ENCODE data around the gene POLR2A.

Gene POLR2A

GRCh38 chr17:7484067-7484918 is at the start of gene POLR2A:
Gene POLR2A (plus strand): TSS chr17:7484366.
- DNase-seq: peak; percentile 95

DNA sequence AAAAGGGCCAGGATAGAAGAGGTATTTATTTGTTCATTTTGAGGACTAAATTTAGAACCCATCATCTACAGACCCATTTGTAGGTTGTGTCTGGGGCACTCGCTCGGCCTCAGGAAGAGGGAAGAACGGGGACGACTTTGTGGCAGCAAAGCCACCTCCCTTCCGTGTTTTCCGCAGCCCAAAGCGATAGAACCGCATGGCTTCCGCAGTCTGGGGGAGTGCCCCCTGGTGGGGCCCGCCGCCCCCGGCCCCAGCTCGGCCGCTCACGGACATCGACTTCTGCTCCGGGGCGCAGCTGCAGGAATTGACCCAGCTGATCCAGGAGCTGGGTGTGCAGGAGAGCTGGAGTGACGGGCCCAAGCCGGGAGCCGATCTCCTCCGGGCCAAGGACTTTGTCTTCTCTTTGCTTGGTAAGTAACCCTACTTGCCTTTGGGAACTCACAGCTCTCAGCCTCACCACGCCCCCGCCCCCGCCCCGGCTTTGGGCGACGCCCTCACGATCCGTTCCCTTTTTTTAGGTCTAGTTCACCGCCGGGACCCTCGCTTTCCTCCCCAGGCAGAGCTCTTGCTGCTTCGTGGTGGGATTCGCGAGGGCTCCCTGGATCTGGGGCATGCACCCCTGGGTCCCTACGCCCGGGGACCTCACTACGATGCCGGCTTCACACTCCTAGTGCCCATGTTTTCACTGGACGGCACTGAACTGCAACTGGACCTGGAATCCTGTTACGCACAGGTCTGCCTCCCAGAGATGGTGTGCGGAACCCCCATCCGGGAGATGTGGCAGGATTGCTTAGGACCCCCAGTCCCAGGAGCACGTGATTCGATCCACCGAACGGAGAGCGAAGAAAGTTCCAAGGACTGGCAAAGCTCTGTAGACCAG is 48.2 kb upstream of the POLR2A start:
- no peak for DNase-seq

- peak; percentile 35 for DNase-seq
Observed at GRCh38 chr17:7436556-7437368, 47.4 kb upstream of the POLR2A start.

GRCh38 chr17:7437369-7437863 is 46.8 kb upstream of the POLR2A start:
- DNase-seq: no peak

- peak; percentile 48 for DNase-seq
Observed at GRCh38 chr17:7437950-7438614, 46.1 kb upstream of the POLR2A start.

- DNase-seq: no peak
Observed at GRCh38 chr17:7438656-7439460, 45.3 kb upstream of the POLR2A start.

- no peak for DNase-seq
Observed at GRCh38 chr17:7439462-7440112, 44.6 kb upstream of the POLR2A start, which contains the start of gene FGF11. Gene FGF11 (plus strand): TSS chr17:7439512. CDS start chr17:7439621, 109 bp downstream.

- DNase-seq: peak; percentile 80
Observed at GRCh38 chr17:7440113-7440833, 43.9 kb upstream of the POLR2A start.

DNA sequence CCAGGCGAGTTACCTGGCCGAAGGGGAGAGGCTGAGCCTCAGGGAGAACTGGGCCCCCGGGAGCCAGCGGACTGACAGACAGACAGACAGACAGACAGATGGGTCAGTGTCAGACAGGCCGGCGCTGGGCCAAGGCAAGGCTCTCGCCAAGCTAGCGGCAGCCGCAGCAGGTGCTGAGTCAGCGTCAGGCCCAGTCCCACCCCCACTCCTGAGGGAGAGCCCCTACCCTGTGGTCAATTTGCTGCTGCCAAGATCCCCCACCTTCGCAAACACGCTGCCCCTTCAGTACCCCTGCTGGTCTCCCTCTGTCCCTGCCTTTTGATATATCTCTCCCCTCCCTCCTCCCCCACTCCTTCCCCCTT is 43.4 kb upstream of the POLR2A start:
- DNase-seq: peak; percentile 80

- DNase-seq: no peak
Observed at GRCh38 chr17:7441266-7441665, 42.9 kb upstream of the POLR2A start.

- no peak for DNase-seq
Observed at GRCh38 chr17:7442142-7442541, 42.0 kb upstream of the POLR2A start.

- DNase-seq: no peak
Observed at GRCh38 chr17:7443499-7444485, 40.4 kb upstream of the POLR2A start.

- DNase-seq: peak; percentile 6
Observed at GRCh38 chr17:7444682-7445618, 39.2 kb upstream of the POLR2A start, which contains the start of gene CHRNB1. Gene CHRNB1 (plus strand): TSS chr17:7445061. CDS start chr17:7445128, 67 bp downstream.

DNA sequence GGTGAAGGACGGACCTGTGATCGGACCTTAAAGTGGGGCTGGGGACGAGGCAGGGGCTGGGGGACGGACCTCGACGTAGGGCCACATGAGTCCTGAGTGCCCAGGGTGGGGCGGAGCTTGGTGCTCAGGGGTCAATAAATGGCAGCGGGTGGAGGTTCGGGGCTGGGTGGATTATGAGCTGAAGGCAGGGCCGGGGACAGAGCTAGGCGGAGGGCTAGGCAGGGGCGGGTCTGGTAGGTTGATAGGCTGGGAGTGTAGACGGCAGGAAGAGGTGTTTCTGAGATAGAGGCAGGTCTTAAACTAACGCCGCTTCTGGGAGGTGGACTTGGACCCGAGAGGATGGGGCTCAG is 38.6 kb upstream of the POLR2A start:
- peak; percentile 37 for DNase-seq

GRCh38 chr17:7448461-7448860 is 35.7 kb upstream of the POLR2A start:
- no peak for DNase-seq

DNA sequence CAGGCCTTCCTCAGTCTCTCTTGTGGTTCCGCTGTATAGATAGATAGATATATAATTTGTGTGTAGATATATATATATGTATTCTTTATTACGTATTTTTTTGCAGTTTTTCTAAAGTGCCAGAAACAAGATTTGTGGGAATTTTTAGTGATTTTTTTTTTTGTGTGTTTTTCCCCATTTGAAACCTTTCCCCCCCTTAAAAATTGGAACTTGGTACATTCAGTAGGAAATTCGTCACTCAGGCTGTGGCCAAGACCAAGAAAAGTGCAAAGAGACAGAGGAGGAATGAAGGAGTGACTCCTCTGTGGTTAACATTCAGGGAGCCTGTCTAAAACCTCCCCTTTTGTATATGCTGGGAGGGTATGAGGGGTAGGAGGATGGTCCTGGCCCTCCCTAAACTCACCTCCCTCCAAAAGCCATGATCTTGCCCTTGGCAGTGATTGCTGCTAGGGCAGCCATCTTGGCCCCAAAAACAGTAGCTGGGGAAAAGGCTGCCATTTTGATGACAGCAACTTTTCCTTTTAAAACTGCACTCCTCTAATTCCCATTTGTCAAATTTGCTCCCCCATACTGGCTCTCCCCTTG is 24.1 kb upstream of the POLR2A start:
- DNase-seq: no peak
